Stomach smooth muscle (tissue), 2 donors: ENCODE data around the gene GUCA1A.

Experiments
- H3K27ac ChIP-seq: one replicate; pipeline ENCODE4 v1.7.0; 2013; ENCODE audit warnings: mild to moderate bottlenecking, low read length, inconsistent platforms
- H3K27me3 ChIP-seq, 2 donors: one replicate each; pipeline ENCODE4 v1.7.0; 2013; ENCODE audit warnings: low read length in 2 of 2; ENCODE audit not compliant: insufficient read depth in 2 of 2, control insufficient read depth in 1 of 2
- H3K36me3 ChIP-seq, 2 donors: one replicate each; pipeline ENCODE4 v1.7.0; 2013; ENCODE audit warnings: low read length in 2 of 2; ENCODE audit not compliant: control insufficient read depth in 2 of 2, insufficient read depth in 2 of 2
- H3K4me1 ChIP-seq: one replicate; pipeline ENCODE4 v1.7.0; 2013; ENCODE audit warnings: low read length; ENCODE audit not compliant: control insufficient read depth, insufficient read depth
- H3K4me3 ChIP-seq, 2 donors: one replicate each; pipeline ENCODE4 v1.7.0; 2013; ENCODE audit warnings: low read length in 2 of 2
- H3K9ac ChIP-seq, 2 donors: one replicate each; pipeline ENCODE4 v1.7.0; 2013; ENCODE audit warnings: low read length in 2 of 2, mild to moderate bottlenecking in 1 of 2
- H3K9me3 ChIP-seq, 2 donors: one replicate each; pipeline ENCODE4 v1.7.0; 2013; ENCODE audit warnings: low read length in 2 of 2; ENCODE audit not compliant: control insufficient read depth in 2 of 2
- donor health status: healthy.
- donor health status: Pancreatic carcinoma.

GUCA1A gene

GRCh38 chr6:42224222-42225028 lies 51.3 kb downstream of the GUCA1A start:
- Histone ChIP-seq H3K27me3 (peaks cover 0 to 2% of the 10 kb centered on the region in 2 donors), H3K4me1 (no peaks in the 10 kb centered on the region), H3K36me3 (peaks cover 11 to 14% of the 10 kb centered on the region in 2 donors), H3K4me3 (no peak overlapping the region), H3K9ac (no peak overlapping the region), H3K27ac (no peak overlapping the region), H3K9me3 (no peaks in the 10 kb centered on the region)

- Histone ChIP-seq H3K9ac (no peak overlapping the region), H3K36me3 (peaks cover 11 to 14% of the 10 kb centered on the region in 2 donors), H3K27ac (no peak overlapping the region), H3K4me3 (no peak overlapping the region), H3K4me1 (no peaks in the 10 kb centered on the region), H3K27me3 (peaks cover 0 to 2% of the 10 kb centered on the region in 2 donors), H3K9me3 (no peaks in the 10 kb centered on the region)
Measured at GRCh38 chr6:42225029-42225339, 51.8 kb downstream of the GUCA1A start.

- Histone ChIP-seq H3K27ac (no peak overlapping the region), H3K27me3 (peaks cover 0 to 2% of the 10 kb centered on the region in 2 donors), H3K9me3 (no peaks in the 10 kb centered on the region), H3K36me3 (peaks cover 11 to 14% of the 10 kb centered on the region in 2 donors), H3K9ac (no peak overlapping the region), H3K4me1 (no peaks in the 10 kb centered on the region), H3K4me3 (no peak overlapping the region)
Measured at GRCh38 chr6:42225419-42225818, 52.3 kb downstream of the GUCA1A start.

DNA sequence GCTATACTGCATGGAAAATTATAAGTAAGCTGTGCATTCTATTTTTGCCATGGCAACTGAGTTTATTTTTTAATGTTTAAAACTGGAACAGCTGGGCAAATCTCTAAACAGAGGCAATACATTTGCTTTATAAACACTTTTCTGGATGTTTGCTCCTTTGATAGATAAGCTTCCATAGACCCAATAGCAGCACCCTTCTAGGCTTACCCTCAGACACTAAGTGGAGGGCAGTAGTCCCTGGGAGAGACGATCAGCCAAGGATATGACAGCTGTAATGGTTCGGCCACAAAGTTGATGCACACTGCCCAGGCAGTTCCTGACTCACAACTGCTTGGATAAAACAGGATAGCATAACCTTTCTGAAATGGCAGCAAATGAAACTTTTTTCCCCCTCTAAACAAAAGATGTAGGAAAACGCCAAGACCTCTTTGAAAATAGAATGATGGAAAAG lies 53.0 kb downstream of the GUCA1A start:
- H3K36me3 ChIP-seq, result peaks cover 14 to 15% of the 10 kb centered on the region in 2 donors
- no peaks in the 10 kb centered on the region for H3K4me1 ChIP-seq
- H3K9me3 ChIP-seq, result no peaks in the 10 kb centered on the region
- H3K4me3 ChIP-seq, result no peak overlapping the region
- no peak overlapping the region for H3K27ac ChIP-seq
- no peak overlapping the region for H3K9ac ChIP-seq
- peaks cover 0 to 2% of the 10 kb centered on the region in 2 donors for H3K27me3 ChIP-seq

DNA sequence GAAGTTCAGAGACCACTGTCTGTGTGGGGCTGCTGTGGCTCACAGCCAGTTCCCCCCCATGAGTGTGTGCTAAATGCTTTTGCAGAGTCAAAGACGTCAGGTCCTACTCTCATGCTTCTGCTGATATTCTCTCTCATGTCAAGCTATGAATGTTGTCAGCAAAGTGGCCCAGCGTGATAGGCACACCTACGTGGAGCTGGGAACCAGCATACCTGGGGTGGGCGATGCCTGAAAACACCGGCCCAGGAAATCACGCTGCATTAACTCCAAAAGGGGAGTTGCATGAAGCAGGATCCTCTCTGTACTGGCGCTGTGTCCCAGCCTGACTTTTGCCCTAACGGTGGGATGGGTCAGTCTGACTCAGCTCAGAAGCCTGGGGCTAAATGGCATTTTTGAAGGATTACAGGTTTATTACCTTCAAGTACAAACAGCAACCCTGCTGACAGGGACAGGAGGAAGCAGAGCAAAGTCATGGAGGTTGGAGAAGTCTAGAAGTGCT lies 53.5 kb downstream of the GUCA1A start:
- no peaks in the 10 kb centered on the region for H3K4me1 ChIP-seq
- no peak overlapping the region for H3K27ac ChIP-seq
- no peak overlapping the region for H3K9ac ChIP-seq
- no peaks in the 10 kb centered on the region for H3K9me3 ChIP-seq
- peaks cover 17 to 18% of the 10 kb centered on the region in 2 donors for H3K36me3 ChIP-seq
- no peaks in the 10 kb centered on the region for H3K27me3 ChIP-seq
- H3K4me3 ChIP-seq, result no peak overlapping the region

DNA sequence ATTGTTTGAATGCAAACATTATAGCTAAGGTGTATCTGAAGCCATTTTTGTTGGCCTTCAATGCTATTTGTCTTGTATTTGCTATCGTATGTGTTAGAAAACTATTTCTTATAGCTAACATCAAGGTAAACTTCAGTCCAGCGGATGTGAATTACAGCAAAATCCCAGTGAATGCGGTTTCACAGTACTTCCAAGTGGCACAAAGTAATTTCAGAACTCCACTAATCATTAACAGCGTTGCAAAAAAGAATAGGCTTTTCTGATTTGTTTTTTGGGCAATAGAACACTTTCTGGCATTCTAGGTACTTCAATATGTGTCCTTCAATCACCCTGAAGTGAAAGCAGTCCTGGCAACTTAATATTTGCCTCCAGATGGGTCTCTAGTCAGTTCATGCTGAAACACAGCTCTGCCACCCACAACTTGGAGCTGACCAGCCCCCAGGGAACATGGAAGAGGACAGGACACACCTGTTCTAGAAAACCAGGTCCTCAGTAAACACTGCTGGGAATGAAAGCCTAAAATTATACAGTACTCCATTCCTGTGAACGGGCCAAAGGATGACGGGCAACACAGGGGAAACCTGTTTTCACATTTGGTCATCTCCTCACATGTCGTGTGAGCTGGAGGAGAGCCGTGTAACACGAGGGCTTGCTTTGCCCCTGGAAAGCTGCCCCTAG lies 54.1 kb downstream of the GUCA1A start:
- Histone ChIP-seq H3K4me3 (no peak overlapping the region), H3K27me3 (no peaks in the 10 kb centered on the region), H3K9ac (no peak overlapping the region), H3K9me3 (no peaks in the 10 kb centered on the region), H3K36me3 (peaks cover 18% of the 10 kb centered on the region in 2 donors), H3K4me1 (no peaks in the 10 kb centered on the region), H3K27ac (no peak overlapping the region)

GRCh38 chr6:42228305-42228704 lies 55.1 kb downstream of the GUCA1A start:
- no peaks in the 10 kb centered on the region for H3K4me1 ChIP-seq
- H3K9me3 ChIP-seq, result no peaks in the 10 kb centered on the region
- no peak overlapping the region for H3K9ac ChIP-seq
- no peaks in the 10 kb centered on the region for H3K27me3 ChIP-seq
- H3K36me3 ChIP-seq, result peaks cover 18 to 23% of the 10 kb centered on the region in 2 donors
- no peak overlapping the region for H3K27ac ChIP-seq
- H3K4me3 ChIP-seq, result no peak overlapping the region
